ENCODE measurements around the gene MEIS2. TPM values are rescaled to one million over a fixed set of nuclear protein-coding genes. Genes with fewer than 3 reads are reported as not detected.

MEIS2 gene
- total and polyA plus RNA-seq, 2 experiments from 2014 or later = 224 to 432 TPM

DNA sequence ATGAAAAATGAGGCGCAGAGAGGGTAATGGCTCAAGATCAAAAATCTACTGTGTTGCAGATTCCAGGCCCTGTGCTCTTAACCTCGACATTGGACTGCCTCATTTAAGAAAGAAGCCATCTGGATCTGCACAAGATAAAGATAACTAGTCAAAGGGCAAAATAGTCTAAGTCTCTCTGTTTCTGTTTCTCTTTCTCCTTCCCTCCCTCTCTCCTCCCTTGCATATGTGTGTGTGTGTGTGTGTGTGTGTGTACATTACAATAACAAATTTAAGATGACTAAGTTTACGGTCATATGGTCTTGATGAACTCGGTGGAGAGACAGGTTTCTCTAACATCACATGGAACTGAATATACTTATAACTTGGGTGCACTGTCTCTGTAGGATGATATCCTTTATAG, 69.2 kb downstream of the MEIS2 start:
- no peaks in the 10 kb centered on the region for H3K9me3 ChIP-seq (ENCODE audit: low read depth)
- TF ChIP-seq, protein P1, sequence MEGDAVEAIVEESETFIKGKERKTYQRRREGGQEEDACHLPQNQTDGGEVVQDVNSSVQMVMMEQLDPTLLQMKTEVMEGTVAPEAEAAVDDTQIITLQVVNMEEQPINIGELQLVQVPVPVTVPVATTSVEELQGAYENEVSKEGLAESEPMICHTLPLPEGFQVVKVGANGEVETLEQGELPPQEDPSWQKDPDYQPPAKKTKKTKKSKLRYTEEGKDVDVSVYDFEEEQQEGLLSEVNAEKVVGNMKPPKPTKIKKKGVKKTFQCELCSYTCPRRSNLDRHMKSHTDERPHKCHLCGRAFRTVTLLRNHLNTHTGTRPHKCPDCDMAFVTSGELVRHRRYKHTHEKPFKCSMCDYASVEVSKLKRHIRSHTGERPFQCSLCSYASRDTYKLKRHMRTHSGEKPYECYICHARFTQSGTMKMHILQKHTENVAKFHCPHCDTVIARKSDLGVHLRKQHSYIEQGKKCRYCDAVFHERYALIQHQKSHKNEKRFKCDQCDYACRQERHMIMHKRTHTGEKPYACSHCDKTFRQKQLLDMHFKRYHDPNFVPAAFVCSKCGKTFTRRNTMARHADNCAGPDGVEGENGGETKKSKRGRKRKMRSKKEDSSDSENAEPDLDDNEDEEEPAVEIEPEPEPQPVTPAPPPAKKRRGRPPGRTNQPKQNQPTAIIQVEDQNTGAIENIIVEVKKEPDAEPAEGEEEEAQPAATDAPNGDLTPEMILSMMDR (IDR thresholded peaks at IDR 0.05; ENCODE audit: low read depth, low read length) = no peak
- peaks cover 69% of the 10 kb centered on the region for H3K36me3 ChIP-seq
- no peaks in the 10 kb centered on the region for H3K27me3 ChIP-seq
- peak overlapping the region; percentile 46 for H3K27ac ChIP-seq
- no peak overlapping the region for H3K4me3 ChIP-seq
- H3K4me1 ChIP-seq (ENCODE audit: low read depth) = peaks cover 47% of the 10 kb centered on the region
- DNase-seq (ENCODE audit: low read depth in 1 of 2, low spot score in 1 of 2) = peak in 1 of 2 donors; percentile 87

DNA sequence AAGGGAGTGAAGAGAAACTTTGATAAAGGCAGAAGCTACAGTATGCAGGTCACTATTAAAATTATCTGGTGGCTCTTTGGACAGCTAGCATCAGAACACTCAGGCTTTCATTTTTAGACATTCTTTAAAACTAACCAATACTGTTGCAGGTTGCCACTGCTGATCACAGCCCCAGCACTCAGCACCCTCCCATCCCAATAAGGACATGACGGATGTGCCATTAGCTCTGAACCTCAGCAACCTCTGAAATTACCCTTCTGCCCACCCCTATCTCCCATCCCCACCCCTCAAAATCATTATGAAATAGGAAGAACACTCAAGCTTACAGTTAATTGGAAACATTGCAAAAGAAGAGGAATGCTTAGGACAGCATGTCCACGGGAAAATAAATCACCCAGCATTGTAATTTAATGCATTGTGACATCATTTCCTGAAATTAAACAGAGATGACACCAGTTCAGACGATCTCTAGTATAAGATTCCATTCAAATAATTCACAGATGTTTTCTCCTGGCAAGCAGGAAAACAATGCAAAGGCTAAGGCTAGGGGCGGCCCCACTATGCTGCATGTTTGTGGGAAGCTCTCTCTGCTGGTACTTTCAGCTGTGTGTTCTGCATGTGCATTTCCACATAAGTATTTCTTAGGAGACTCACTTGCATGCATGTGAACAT, 71.6 kb downstream of the MEIS2 start:
- Histone ChIP-seq H3K36me3 (peaks cover 58% of the 10 kb centered on the region), H3K27me3 (no peaks in the 10 kb centered on the region), H3K4me1 (ENCODE audit: low read depth) (peaks cover 44% of the 10 kb centered on the region), H3K4me3 (no peak overlapping the region), H3K9me3 (ENCODE audit: low read depth) (no peaks in the 10 kb centered on the region), H3K27ac (peak overlapping the region; percentile 10)
- DNase-seq (ENCODE audit: low read depth in 1 of 2, low spot score in 1 of 2) = peak in 1 of 2 donors; percentile 74
- TF ChIP-seq, protein P1 (IDR thresholded peaks at IDR 0.05; ENCODE audit: low read depth, low read length) = no peak

DNA sequence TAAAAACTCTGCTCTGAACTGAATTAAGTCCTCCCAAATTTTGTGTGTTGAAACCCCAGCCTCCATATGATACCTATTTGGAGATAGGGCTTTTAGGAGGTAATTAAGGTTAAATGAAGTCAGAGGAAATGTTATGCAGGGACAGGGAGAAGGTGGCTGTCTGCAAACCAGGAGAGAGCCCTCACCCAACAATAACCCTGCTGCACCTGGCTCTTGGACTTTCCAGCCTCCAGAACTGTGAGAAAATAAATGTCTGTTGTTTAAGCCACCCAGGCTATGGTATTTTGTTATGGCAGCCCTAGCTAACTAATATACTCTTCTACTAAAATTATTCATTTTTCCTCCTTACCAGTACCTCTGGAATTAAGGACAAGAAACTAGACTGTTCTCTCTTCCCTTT, 79.5 kb downstream of the MEIS2 start:
- Histone ChIP-seq H3K9me3 (ENCODE audit: low read depth) (no peaks in the 10 kb centered on the region), H3K27me3 (no peaks in the 10 kb centered on the region), H3K4me1 (ENCODE audit: low read depth) (peaks cover 77% of the 10 kb centered on the region), H3K4me3 (no peak overlapping the region), H3K36me3 (peaks cover 21% of the 10 kb centered on the region), H3K27ac (peak overlapping the region; percentile 91)
- no peak for DNase-seq (ENCODE audit: low read depth in 1 of 2, low spot score in 1 of 2)
- TF ChIP-seq, protein P1 (IDR thresholded peaks at IDR 0.05; ENCODE audit: low read depth, low read length) = no peak

DNA sequence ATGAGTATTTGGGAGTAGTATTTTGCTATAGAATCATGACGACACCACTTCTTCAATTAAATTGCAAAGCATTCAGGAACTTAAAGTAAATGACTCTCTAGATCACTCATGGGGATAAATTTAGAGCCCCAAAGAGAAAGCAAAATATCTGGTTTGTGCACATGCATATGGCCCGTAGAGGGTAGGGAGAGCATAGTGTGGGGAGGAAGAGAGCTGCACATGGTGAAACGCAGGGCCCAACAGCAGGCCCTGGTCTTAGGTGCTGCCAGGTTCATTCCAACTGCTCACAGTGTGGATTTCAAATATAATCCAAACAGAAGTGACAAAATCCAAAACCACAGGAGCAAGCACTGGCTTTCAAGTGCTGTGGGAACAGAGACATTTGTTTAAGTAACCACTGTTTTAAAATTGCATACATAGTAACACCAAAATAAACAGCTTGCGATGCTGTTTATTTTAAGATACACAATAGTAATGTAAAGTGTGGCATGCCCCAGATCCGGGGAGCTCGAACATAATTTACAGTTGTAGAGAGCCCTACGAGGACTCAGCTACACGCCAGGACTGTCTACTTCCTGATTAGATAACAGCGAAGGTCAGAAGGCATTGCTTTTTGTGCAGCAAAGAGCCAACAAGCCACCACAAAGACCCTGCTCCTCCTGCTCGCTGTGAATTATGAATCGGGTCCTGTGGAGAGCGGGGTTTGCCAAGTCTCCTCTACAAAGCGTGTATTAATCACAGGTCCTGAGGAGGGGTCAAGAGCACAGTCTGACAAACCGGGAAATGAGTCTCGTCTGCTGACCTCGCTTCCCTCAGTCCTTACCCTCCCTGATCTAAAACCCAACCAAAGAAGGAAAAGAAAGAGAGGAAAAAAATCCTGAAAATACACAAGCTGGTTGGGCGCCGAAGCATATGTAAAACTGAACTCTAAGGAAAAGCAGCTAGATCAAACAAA, 80.6 kb downstream of the MEIS2 start:
- Histone ChIP-seq H3K4me3 (peak overlapping the region; percentile 7), H3K4me1 (ENCODE audit: low read depth) (peaks cover 77% of the 10 kb centered on the region), H3K9me3 (ENCODE audit: low read depth) (no peaks in the 10 kb centered on the region), H3K27me3 (no peaks in the 10 kb centered on the region), H3K27ac (peak overlapping the region; percentile 91), H3K36me3 (peaks cover 18% of the 10 kb centered on the region)
- DNase-seq (ENCODE audit: low read depth in 1 of 2, low spot score in 1 of 2) = peak; percentile 63 to 65
- TF ChIP-seq, protein P1 (IDR thresholded peaks at IDR 0.05; ENCODE audit: low read depth, low read length) = no peak

DNA sequence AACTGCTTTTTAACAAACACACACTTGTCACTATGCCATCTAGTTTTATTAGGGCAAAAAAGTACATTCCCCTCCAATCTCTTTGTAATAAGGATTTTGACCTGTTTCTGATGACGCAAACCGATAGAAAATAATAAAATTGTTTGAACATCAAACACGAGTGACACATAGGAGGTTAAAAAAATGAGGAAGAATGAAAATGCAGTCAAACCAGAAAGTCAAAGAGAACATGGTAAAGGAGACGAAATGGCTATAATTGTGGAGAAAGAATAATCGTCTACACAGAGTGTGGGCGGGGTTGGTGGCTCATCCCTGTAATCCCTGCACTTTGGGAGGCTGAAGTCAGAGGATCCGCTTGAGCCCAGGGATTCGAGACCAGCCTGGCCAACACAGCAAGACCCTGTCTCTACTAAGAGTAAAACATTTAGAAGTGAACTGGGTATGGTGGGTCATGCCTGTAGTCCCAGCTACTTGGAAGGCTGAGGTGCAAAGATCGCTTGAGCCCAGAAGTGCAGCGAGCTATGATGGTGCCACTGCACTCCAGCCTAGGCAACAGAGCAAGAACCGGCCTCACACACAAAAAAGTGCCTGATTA, 83.2 kb downstream of the MEIS2 start:
- Histone ChIP-seq H3K27ac (peak overlapping the region; percentile 4), H3K4me1 (ENCODE audit: low read depth) (peaks cover 73% of the 10 kb centered on the region), H3K9me3 (ENCODE audit: low read depth) (no peaks in the 10 kb centered on the region), H3K4me3 (no peak overlapping the region), H3K27me3 (no peaks in the 10 kb centered on the region), H3K36me3 (peaks cover 20% of the 10 kb centered on the region)
- TF ChIP-seq, protein P1 (IDR thresholded peaks at IDR 0.05; ENCODE audit: low read depth, low read length) = no peak
- DNase-seq (ENCODE audit: low read depth in 1 of 2, low spot score in 1 of 2) = no peak
